Stimulated activated naive CD8-positive, alpha-beta T cell treated with anti-CD3 and anti-CD28 coated beads, Interleukin-15, Interleukin-2, amounts not matched to agents 100 ng/mL and 50 ng/mL, for 24 hours (primary cell): Measurements from ENCODE around the gene MMP10.

ENCODE experiments used
- H3K27ac Mint-ChIP-seq: one replicate; pipeline ENCODE4 v1.8.0; 2021; ENCODE audit warnings: mild to moderate bottlenecking, mixed read lengths
- H3K27me3 Mint-ChIP-seq: one replicate; pipeline ENCODE4 v1.8.0; 2021; ENCODE audit warnings: mixed read lengths
- H3K36me3 Mint-ChIP-seq: one replicate; pipeline ENCODE4 v1.8.0; 2021; ENCODE audit warnings: low read depth, mixed read lengths
- H3K4me1 Mint-ChIP-seq: one replicate; pipeline ENCODE4 v1.8.0; 2021; ENCODE audit warnings: low read depth, mixed read lengths
- H3K4me3 Mint-ChIP-seq: one replicate; pipeline ENCODE4 v1.8.0; 2021; ENCODE audit warnings: mild to moderate bottlenecking, mixed read lengths
- H3K9me3 Mint-ChIP-seq: one replicate; pipeline ENCODE4 v1.8.0; 2021; ENCODE audit warnings: mixed read lengths

MMP10 gene

GRCh38 chr11:102722821-102723220 is 57.6 kb downstream of the MMP10 start:
- no peaks in the 10 kb centered on the region for H3K4me1 Mint-ChIP-seq
- no peak overlapping the region for H3K27ac Mint-ChIP-seq
- H3K27me3 Mint-ChIP-seq: peaks cover 3% of the 10 kb centered on the region

More at GRCh38 chr11:102722821-102723220, 57.6 kb downstream of the MMP10 start:
- H3K4me3 Mint-ChIP-seq: no peak overlapping the region
- no peaks in the 10 kb centered on the region for H3K36me3 Mint-ChIP-seq
- no peaks in the 10 kb centered on the region for H3K9me3 Mint-ChIP-seq
